Suppressor macrophage treated with lipopolysaccharide for 4 hours (primary cell): ENCODE data around the gene SLC35E4.
"Not testable (repeated sequence)": the region's sequence is repeated elsewhere in the genome, so short reads cannot be mapped to it uniquely, and the experiment has no call there.

ENCODE experiments used
- DNase-seq: peaks from one replicate; pipeline ENCODE4 v3.0.0-alpha.2; 2020

Gene SLC35E4

GRCh38 chr22:30654361-30654760, 18.8 kb downstream of the SLC35E4 start:
- no peak for DNase-seq

GRCh38 chr22:30655532-30655931, 20.0 kb downstream of the SLC35E4 start:
- no peak for DNase-seq

GRCh38 chr22:30662040-30662439, 26.5 kb downstream of the SLC35E4 start:
- no peak for DNase-seq

- DNase-seq: no peak
Measured at GRCh38 chr22:30664798-30665197, 29.2 kb downstream of the SLC35E4 start.

- DNase-seq: no peak
Measured at GRCh38 chr22:30665266-30665665, 29.7 kb downstream of the SLC35E4 start.

- DNase-seq: no peak
Measured at GRCh38 chr22:30665786-30666185, 30.2 kb downstream of the SLC35E4 start.

- DNase-seq: peak; percentile 19
Measured at GRCh38 chr22:30667107-30667493, 31.5 kb downstream of the SLC35E4 start.

- DNase-seq: peak; percentile 96
Measured at GRCh38 chr22:30667494-30668385, 32.2 kb downstream of the SLC35E4 start, which contains the start of gene DUSP18. TSS of gene DUSP18 (minus strand) at chr22:30667875. CDS start at chr22:30664003, 3,872 bp downstream.

- no peak for DNase-seq
Measured at GRCh38 chr22:30668386-30668710, 32.8 kb downstream of the SLC35E4 start.

GRCh38 chr22:30671071-30671470, 35.5 kb downstream of the SLC35E4 start:
- DNase-seq: no peak

GRCh38 chr22:30673136-30673535, 37.6 kb downstream of the SLC35E4 start:
- DNase-seq: no peak

- no peak for DNase-seq
Measured at GRCh38 chr22:30674482-30674881, 38.9 kb downstream of the SLC35E4 start.

- no peak for DNase-seq
Measured at GRCh38 chr22:30675436-30675835, 39.9 kb downstream of the SLC35E4 start.

GRCh38 chr22:30676565-30676964, 41.0 kb downstream of the SLC35E4 start:
- DNase-seq: not testable (repeated sequence)

- DNase-seq: not testable (repeated sequence)
Measured at GRCh38 chr22:30679895-30680690, 44.5 kb downstream of the SLC35E4 start.

- peak; percentile 32 for DNase-seq
Measured at GRCh38 chr22:30680991-30681770, 45.6 kb downstream of the SLC35E4 start.

- DNase-seq: no peak
Measured at GRCh38 chr22:30681831-30682230, 46.2 kb downstream of the SLC35E4 start.

GRCh38 chr22:30685178-30685577, 49.6 kb downstream of the SLC35E4 start:
- no peak for DNase-seq

- DNase-seq: no peak
Measured at GRCh38 chr22:30687358-30687757, 51.8 kb downstream of the SLC35E4 start.

- DNase-seq: no peak
Measured at GRCh38 chr22:30689622-30690021, 54.0 kb downstream of the SLC35E4 start.

GRCh38 chr22:30691204-30691603, 55.6 kb downstream of the SLC35E4 start:
- no peak for DNase-seq

- DNase-seq: peak; percentile 49
Measured at GRCh38 chr22:30694171-30694639, 58.6 kb downstream of the SLC35E4 start.
